NOMO-1 treated with DMSO at 0.1 percent for 48 hours (cell line): ENCODE data around the gene MPZL2.
A peak's percentile ranks its signal among the peaks of the same experiment; 100 is the strongest.
"Not testable (repeated sequence)": the region's sequence is repeated elsewhere in the genome, so short reads cannot be mapped to it uniquely, and the experiment has no call there.

Experiments
- DNase-seq: peaks from one replicate; lab custom pipeline; 2025; ENCODE audit not compliant: unreplicated experiment; lab: John Stamatoyannopoulos, UW

Gene MPZL2

DNA sequence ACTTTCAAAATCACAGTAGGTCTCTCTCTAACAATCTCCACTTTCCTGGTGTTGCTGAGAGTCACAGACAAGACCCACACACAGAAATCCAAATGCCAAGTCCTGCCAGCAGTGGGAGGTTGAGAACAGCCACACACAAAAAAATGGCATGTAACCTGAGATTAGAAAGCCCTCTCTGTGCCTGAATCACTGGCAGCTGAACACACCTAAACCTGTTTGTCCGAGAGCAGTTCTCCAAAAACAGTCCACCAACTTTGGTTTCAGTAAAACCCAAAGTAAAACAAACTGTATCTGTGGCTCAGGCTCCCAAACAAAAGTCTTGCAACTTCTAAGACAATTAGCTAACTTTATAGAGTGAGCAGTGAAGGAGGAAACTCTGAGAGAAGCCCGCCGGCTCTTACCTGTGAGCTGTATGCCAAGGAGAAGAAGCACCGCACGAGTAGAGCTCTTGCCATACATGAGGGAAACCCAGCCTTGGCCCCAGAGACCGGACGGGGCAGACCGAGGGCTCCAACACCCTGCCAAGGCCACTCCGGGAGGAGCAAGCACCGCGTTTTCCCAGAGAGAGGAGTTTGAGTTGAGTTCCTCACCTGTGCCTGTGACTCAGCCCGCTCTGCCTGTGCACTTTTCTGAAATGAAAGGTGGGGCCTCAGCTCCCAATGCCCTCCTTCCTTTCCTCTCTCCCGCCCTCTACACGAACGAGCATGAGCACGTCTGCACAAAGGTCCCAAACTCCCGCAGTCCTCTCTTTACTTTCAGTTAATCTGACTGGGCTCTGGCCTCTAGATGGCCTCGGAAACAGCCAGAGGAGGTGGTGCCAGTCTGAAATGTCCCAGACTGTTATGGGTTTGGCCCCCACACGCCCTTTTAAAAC lies at the start of gene MPZL2:
Gene MPZL2 (minus strand): TSS at position 603 of the 874 bp plus-strand sequence. CDS start 144 bp downstream, at position 459.
- DNase-seq = no peak

DNA sequence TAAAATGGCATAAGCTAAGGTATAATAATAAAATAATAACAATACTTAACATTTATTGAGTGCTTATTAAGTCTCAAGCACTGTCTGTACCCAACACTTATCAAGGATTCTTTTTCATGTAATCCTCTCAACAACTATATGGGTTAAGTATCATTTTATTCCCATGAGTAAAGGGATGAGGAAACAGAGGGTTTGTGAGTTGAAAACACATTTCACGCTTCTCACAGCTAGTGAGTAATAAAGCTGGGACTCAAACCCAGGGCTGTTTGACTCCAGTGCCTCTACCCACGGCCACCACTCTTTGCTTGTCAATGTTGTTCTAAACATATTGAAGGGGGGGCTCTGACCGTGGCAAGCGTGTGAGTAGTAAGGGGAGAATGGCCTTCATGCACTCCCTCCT lies 49.1 kb upstream of the MPZL2 start:
- no peak for DNase-seq

DNA sequence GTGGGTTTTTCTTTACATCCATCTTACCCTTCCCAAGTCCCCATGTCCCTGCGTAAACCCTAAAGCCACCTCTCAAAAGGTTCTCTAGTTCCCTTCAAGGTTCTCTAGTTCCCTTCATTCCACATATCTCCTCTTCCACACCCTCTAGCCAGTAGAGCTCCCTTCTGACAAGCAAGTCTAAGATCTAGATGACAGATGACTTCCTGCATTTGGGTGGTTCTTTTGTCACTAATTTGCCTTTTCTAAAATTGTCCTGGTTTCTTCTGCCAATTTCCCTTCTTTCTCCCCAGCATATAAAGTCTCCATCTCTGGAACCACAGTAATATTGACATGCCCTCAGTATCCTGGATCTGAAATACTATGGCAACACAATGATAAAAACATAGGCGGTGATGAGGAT lies 48.2 kb upstream of the MPZL2 start:
- DNase-seq = no peak

DNA sequence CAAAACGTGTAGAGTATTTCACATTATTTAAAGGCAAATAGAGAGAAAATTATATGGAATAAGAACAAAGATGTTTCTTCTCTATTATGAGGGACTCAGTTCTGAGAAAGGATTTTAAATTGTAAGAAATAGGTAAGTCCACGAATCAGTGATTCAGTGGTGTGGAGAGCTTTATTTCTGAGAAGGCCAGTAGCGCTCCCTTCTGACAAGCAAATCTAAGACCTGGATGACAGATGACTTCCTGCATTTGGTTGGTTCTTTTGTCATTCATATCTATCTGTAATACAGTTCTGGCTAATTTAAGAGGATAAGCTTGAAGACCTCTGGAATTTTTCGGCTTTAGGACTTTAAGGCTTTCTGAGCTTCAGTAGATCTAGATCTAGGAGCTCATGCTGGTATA lies 47.4 kb upstream of the MPZL2 start:
- DNase-seq = no peak

DNA sequence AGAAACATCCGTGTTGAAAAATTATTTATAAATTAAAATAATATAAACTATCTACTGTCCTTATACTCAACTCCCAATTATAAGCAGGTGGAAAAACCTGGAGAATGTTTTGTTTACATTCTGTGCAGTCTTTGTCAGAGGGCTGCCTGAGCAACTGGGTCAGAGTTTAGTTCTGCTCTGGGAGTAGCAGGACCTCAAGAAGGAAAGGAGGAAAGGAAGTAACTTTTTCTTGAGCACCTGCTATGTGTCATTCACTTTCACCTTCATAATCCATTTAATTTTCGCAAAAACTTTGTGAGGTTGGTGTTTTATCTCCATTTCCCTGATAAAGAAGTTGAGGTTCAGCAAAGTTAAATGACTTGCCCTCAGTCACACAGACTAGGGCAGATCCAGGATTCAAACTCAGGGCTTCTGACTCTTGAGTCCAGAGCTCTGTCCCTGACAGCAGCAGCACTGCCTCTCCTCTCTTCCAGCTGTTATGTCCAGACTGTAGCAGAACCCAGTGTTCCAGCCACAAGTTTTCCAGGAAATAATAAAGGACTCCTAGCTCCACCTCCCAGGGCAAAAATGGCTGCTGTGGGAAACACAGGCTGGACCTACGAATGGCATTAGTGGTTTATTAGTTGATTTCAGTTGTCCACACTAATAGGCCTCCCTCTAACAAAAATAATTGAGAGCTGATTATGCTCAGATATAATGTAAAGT lies 46.8 kb upstream of the MPZL2 start:
- no peak for DNase-seq

DNA sequence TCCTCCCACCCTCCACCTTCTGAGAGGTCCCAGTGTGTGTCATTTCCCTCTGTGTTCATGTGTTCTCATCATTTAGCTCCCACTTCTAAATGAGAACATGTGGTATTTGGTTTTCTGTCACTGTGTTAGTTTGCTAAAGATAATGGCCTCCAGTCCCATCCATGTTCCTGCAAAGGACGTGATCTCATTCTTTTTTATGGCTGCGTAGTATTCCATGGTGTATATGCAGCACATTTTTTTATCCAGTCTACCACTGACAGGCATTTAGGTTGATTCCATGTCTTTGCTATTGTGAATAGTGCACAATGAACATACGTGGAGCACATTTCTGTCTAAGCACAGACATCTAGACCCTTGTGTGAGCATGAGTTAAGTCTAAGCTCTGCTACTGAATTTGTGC lies 46.2 kb upstream of the MPZL2 start:
- no peak for DNase-seq

DNA sequence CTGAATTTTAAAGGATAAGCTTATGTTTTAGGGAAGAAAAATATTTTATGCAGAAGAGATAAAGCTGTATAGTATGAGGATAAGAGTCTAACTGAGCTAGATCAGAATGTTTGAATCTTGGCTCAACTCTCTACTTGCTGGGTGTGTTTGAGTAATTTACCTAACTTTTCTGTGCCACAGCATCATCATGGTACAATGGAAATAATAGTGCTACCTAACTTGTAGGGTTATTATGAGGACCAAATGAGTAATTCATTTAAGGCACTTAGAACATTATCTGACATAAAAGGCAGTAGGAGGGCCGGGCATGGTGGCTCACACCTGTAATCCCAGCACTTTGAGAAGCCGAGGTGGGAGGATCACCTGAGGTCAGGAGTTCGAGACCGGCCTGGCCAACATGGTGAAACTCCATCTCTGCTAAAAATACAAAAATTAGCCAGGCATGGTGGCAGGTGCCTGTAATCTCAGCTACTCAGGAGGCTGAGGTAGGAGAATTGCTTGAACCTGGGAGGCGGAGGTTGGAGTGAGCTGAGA lies 45.0 kb upstream of the MPZL2 start:
- DNase-seq = not testable (repeated sequence)

DNA sequence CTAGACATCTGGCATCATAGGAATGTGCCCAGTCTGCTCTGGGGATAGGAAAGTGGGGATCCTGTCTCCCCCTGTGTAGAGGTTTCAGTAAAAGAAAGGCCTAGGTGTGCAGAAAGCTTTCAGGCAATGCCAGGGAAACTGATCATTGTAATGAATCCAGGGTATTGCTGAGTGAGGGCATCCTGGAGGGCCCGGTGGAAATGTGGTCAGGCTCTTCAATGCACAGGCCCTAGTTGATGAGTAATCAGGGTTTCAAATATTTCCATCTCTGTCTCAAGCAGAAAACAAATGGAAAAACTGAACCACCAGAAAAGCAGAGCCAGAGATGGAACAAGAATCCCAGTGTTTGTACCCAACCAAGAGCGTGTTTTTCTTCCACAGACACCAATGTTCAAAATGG lies 42.5 kb upstream of the MPZL2 start:
- DNase-seq = no peak

DNA sequence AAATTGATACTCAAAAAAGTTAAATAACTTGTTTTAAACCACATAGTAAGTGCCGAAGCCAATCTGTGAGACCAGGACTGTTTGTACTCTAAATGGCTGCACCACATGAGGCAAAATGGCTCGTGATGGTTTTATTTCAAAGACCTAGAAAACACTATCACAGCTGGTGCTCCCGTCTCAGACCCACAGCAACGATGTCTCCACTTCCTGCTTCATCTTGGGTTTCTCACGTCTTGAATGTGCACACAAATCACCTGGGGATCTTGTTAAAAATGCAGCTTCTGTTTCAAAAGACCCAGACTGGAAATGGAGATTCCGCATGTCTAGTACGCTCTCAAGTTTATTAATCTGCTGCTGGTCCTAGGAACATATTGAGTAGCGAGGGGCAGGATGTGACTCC lies 41.6 kb upstream of the MPZL2 start:
- DNase-seq = no peak

DNA sequence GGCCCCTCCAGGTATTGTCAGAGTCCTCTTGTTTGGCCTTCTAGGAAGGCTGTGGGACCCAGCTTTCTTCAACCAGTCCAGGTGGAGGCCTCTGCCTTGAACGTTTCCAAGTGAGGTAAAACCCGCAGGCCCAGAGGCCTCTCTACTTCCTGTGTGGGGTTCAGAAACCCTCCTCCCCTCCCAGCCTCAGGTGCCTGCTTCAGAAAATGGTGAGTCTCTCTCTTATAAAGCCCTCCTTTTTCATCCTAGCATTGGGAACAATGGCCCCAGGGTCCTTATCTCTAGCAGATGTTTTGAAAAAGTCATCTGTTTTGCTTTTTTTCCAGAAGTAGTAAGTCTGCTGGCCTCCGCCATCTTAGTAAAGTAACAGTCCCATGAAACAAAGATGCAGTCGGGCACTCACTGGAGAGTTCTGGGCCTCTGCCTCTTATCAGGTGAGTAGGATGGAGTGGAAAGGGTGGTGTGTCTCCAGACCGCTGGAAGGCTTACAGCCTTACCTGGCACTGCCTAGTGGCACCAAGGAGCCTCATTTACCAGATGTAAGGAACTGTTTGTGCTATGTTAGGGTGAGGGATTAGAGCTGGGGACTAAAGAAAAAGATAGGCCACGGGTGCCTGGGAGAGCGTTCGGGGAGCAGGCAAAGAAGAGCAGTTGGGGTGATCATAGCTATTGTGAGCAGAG lies 40.6 kb upstream of the MPZL2 start, which contains the start of gene CD3E:
Gene CD3E (plus strand): TSS at position 163 of the 681 bp plus-strand sequence. CDS start 223 bp downstream, at position 386.
- DNase-seq = no peak

DNA sequence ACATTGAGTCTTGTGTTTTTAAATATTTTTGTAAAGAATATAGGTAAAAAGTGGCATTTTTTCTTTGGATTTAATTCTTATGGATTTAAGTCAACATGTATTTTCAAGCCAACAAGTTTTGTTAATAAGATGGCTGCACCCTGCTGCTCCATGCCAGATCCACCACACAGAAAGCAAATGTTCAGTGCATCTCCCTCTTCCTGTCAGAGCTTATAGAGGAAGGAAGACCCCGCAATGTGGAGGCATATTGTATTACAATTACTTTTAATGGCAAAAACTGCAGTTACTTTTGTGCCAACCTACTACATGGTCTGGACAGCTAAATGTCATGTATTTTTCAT lies 40.1 kb upstream of the MPZL2 start:
- no peak for DNase-seq

DNA sequence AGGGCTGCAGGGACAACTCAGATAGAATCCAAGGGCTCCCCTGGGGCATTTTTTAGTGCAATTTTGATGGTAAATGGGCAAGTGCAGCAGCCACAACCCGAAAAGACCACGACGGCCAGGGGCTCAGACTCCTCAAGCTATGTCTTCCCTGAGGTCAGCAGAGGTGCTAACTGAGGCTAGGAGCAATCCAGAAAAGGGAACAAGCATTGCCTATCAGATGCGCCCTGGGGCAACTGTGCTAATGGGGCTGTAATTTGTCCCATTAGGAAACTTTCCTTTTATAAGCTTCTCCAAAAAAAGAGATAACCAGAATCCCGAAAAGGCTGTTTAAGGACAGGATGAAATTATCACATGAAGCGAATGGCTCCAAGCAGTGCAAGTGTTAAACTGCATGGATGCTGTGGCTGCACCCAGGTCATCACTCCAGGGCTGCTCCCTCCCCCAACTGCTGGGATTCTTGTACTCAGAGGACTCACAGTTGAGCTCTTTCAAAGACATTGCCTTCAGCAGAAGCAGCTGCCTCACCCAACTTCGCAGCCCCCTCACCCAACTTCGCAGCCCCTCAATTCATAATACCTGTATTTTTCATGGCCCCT lies 37.6 kb upstream of the MPZL2 start:
- DNase-seq = no peak

DNA sequence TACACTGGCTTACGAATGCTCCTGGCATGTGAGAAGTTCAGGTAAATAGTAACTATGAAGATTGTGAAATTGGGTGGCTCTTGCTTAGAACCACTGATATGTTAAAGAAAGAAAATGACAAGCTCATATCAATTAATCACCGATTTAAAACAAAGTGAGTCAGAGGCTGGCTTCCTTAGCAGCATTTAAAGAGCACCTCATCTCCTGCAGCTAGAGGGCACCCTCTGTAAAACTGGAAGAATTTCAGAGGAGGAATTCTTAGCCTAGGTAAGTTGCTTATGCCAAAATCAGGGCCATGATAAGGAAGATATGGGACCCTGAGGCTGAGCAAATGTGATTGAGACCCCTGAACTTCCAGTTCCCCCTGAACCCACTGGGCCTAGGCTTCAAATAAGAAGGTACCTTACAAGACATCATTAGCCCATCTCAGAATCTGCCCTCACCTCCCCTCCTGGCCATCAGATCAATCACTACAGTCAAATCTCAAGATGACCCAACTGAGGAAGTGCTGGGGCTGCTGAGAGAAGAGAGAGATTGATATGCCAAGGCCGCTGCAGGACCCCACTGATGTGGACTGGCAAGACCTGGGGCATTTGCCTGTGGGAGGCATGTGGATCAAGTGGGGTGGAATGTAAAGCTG lies 31.8 kb upstream of the MPZL2 start:
- no peak for DNase-seq

DNA sequence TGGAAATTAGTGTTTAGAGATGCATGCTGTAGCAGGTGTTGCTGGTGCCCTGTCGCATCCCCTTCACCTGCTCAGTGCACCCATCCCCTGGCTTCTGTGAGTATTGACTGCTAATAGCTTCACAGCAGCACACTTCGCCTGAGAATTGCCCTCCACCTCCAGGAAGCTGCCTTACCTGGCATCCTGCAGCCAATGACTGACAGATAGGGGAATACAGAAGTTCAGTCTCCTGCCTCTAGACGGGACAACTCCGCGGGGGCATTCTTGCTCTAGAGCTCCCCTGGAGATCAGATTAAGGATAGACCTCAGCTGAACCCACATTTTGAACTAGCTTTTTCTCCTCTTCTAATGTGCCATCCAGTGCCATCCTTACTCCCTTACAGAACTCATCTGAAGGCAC lies 31.1 kb upstream of the MPZL2 start:
- DNase-seq = no peak

DNA sequence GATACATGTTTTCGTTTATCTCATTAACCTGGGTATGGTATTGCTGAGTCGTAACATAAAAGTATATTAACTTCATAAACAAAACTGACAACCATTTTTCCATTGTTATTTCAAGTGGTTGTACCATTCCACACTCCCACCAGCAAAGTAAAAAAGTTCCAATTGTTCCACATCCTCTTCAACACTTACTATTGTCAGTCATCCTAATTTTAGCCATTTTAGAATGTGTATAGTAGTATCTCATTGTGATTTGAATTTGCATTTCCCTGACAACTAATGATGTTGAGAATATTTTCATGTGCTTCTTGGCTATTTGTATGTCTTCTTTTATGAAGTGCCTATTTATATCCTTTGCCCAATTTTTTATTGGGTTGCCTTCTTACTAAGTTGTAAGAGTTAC lies 30.0 kb upstream of the MPZL2 start:
- DNase-seq = no peak

DNA sequence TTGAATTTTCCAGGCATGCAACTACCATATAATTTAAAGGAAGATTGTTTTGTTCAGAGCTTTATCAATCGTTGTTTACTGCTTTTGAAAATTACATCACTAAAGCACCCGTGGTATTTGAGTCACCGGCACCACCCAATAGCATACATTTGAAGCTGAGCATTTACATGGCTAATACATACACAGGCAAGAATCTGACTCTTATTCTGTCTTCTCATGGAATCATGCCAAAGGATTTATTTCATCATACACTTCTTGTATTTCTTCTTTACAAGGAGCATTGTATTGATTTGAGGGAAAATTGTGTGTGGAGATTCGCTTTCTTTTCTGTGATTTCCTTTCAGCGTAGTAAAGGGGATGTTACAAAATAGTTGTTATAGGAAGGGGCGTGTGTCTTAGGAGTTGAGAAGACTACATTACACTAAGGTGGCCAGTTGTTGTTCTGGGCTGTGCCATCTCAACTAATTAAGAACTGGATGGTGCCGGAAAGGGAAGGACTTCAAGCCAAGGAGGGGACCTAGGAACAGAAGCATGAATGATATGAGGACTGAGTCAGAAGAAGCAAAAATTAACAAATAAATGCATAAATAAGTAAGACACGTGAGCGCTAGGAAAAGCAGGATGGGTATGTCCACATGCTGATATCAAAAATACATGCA lies 27.5 kb upstream of the MPZL2 start:
- DNase-seq = peak; percentile 76

DNA sequence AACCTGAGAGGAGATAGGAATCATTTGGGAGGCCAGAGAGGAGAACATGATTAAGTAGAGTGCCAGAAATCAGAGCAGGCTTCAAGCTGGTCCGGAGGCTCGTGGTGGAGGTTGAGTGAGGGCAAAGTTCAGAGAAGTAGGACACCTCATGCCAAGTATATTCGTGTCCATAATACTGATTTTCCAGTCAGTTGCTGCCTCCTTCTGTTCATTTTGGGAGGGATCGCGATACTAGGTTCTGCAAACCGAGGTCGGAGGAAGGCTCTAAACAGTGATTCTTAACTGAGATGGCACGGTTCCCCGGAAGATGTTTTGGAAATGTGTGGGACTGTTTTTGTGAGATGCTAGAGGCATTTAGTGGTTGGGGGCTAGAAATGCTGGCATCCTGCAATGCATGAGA lies 26.8 kb upstream of the MPZL2 start:
- peak; percentile 72 for DNase-seq

DNA sequence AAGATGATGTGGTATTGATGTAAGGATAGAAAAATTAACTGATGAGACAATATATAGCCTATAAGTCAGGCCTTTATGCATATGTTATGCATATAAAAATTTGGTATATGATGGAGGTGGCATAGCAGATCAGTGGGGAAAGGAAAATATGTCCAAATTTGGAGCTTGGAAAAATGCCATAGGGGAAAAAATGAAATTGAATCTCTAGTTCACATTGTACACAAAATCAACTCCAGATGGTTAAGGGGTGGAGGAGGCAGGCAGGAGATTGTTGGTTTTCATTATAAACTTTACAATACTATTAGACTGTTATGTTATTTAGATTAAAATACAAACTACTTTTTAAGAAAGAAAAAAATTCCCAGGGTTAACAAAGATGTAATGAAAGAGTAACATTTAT lies 25.3 kb upstream of the MPZL2 start:
- DNase-seq = no peak

DNA sequence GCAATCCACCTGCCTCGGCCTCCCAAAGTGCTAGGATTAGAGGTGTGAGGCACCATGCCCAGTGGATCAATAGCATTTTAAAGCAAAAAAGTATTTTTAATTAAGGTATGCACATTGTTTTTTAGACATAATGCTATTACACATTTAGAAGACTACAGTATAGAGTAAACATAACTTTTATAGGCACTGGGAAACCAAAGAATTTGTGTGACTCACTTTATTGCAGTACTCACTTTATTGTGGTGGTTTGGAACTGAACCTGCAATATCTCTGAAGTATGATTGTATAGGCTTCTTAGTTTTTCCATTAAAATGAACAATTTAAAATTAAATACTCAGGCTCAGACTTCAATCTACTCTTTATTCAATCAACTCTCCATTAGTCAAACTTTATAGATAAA lies 22.9 kb upstream of the MPZL2 start:
- DNase-seq = no peak

DNA sequence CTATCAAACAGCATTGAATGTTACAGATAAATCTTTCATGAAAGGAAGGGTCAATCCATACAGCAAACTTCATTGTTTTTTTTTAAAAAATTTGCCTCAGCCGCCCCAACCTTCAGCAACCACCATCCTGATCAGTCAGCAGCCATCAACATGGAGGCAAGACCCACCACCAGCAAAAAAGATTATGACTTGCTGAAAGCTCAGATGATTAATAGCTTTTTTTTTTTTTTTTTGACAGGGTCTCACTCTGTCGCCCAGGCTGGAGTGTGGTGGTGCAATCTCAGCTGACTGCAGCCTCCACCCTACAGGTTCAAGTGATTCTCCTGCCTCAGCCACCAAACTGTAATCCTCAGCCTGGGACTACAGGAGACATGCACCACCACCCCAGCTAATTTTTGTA lies 22.4 kb upstream of the MPZL2 start:
- DNase-seq = no peak
